HCT116 (cell line): ENCODE data around the gene GRXCR1.

ENCODE experiments used
- CBX3 ChIP-seq: IDR thresholded peaks from 2 replicates; pipeline ENCODE4 v1.6.1; 2012; ENCODE audit warnings: low read depth
- CTCF ChIP-seq, 3 experiments: fragments of 200-600 bp in 1 of 3; sonication (generic) in 1 of 3; IDR thresholded peaks in 2 of 3; conservative IDR thresholded peaks in 1 of 3; 2 replicates each; pipeline ENCODE4 v1.5.1; 2012 to 2017; ENCODE audit warnings: low read depth in 2 of 3, low read length in 2 of 3, antibody characterized with exemption in 1 of 3, borderline replicate concordance in 1 of 3, control low read depth in 1 of 3, mild to moderate bottlenecking in 1 of 3, mixed read lengths in 1 of 3, mixed run types in 1 of 3, moderate library complexity in 1 of 3; ENCODE audit not compliant: insufficient read depth in 1 of 3
- EZH2phosphoT487 ChIP-seq: fragments of 200-600 bp; IDR thresholded peaks from 2 replicates; pipeline ENCODE4 v1.6.1; 2018; ENCODE audit warnings: antibody characterized with exemption, borderline replicate concordance
- FOSL1 ChIP-seq: IDR thresholded peaks from 2 replicates; pipeline ENCODE4 v1.6.1; 2012; ENCODE audit warnings: low read depth
- JUND ChIP-seq: IDR thresholded peaks from 2 replicates; pipeline ENCODE4 v1.6.1; 2012
- MAX ChIP-seq: IDR thresholded peaks from 2 replicates; pipeline ENCODE4 v1.6.1; 2012
- POLR2A ChIP-seq: IDR thresholded peaks from 2 replicates; pipeline ENCODE4 v1.7.0; 2011; ENCODE audit warnings: borderline replicate concordance; ENCODE audit not compliant: insufficient read depth, insufficient read length; ENCODE audit errors: extremely low read depth
- POLR2AphosphoS5 ChIP-seq: IDR thresholded peaks from 2 replicates; pipeline ENCODE4 v1.6.1; 2011; ENCODE audit warnings: mild to moderate bottlenecking, low read depth, low read length, moderate library complexity
- RAD21 ChIP-seq: IDR thresholded peaks from 2 replicates; pipeline ENCODE4 v1.6.1; 2012; ENCODE audit warnings: low read depth, mild to moderate bottlenecking
- SIN3A ChIP-seq: IDR thresholded peaks from 2 replicates; pipeline ENCODE4 v1.6.1; 2012; ENCODE audit warnings: low read depth
- SRF ChIP-seq: IDR thresholded peaks from 2 replicates; pipeline ENCODE4 v1.6.1; 2012; ENCODE audit warnings: low read depth
- TF ChIP-seq, protein P1 (sequence below): IDR thresholded peaks from 2 replicates; pipeline ENCODE4 v1.6.1; 2012; ENCODE audit warnings: low read depth

GRCh38 chr4:43066415-43066814 lies 173.9 kb downstream of the GRXCR1 start:
- TF ChIP-seq CTCF (IDR thresholded peaks at IDR 0.05 in 2 of 3, conservative IDR thresholded peaks at IDR 0.05 in 1 of 3; ENCODE audit: borderline replicate concordance in 1 of 3, insufficient read depth in 1 of 3, low read depth in 2 of 3, low read length in 2 of 3): no peak
- no peak for TF ChIP-seq SIN3A
- TF ChIP-seq, protein P1, sequence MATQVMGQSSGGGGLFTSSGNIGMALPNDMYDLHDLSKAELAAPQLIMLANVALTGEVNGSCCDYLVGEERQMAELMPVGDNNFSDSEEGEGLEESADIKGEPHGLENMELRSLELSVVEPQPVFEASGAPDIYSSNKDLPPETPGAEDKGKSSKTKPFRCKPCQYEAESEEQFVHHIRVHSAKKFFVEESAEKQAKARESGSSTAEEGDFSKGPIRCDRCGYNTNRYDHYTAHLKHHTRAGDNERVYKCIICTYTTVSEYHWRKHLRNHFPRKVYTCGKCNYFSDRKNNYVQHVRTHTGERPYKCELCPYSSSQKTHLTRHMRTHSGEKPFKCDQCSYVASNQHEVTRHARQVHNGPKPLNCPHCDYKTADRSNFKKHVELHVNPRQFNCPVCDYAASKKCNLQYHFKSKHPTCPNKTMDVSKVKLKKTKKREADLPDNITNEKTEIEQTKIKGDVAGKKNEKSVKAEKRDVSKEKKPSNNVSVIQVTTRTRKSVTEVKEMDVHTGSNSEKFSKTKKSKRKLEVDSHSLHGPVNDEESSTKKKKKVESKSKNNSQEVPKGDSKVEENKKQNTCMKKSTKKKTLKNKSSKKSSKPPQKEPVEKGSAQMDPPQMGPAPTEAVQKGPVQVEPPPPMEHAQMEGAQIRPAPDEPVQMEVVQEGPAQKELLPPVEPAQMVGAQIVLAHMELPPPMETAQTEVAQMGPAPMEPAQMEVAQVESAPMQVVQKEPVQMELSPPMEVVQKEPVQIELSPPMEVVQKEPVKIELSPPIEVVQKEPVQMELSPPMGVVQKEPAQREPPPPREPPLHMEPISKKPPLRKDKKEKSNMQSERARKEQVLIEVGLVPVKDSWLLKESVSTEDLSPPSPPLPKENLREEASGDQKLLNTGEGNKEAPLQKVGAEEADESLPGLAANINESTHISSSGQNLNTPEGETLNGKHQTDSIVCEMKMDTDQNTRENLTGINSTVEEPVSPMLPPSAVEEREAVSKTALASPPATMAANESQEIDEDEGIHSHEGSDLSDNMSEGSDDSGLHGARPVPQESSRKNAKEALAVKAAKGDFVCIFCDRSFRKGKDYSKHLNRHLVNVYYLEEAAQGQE: no peak
- TF ChIP-seq SRF: no peak
- no peak for TF ChIP-seq FOSL1
- TF ChIP-seq POLR2A: no peak
- TF ChIP-seq EZH2phosphoT487: no peak
- TF ChIP-seq RAD21: no peak
- TF ChIP-seq MAX: no peak
- TF ChIP-seq POLR2AphosphoS5: no peak
- TF ChIP-seq CBX3: no peak
- TF ChIP-seq JUND: no peak
